SU-DHL-6 (cell line): ENCODE measurements around the gene HELZ2.

ENCODE experiments used
- H2AFZ ChIP-seq: fragments of 200-600 bp; sonication (generic); 2 replicates; pipeline ENCODE4 v1.6.1; 2014; ENCODE audit warnings: low read depth, mild to moderate bottlenecking, moderate library complexity, mixed read lengths, antibody characterized with exemption, low read length; ENCODE audit not compliant: severe bottlenecking
- H3F3A ChIP-seq: fragments of 200-600 bp; shearing (Covaris generic); 2 replicates; pipeline ENCODE4 v1.6.0; 2016; ENCODE audit warnings: antibody characterized with exemption, mild to moderate bottlenecking; ENCODE audit not compliant: insufficient read depth
- H3K27ac ChIP-seq: fragments of 200-600 bp; sonication (generic); 2 replicates; pipeline ENCODE4 v1.5.1; 2016; ENCODE audit warnings: low read depth, mild to moderate bottlenecking, low read length, moderate library complexity, mixed read lengths
- H3K27me3 ChIP-seq: fragments of 200-600 bp; sonication (generic), shearing (Covaris generic); 2 replicates; pipeline ENCODE4 v1.6.0; 2014; ENCODE audit warnings: mild to moderate bottlenecking, low read length
- H3K36me3 ChIP-seq: fragments of 200-600 bp; sonication (generic); 2 replicates; pipeline ENCODE4 v1.6.1; 2014; ENCODE audit warnings: mild to moderate bottlenecking, low read length, mixed read lengths
- H3K4me2 ChIP-seq: fragments of 300-600, 200-600 bp; shearing (Covaris generic), sonication (generic); 2 replicates; pipeline ENCODE4 v1.6.0; 2014; ENCODE audit warnings: low read length, low read depth, mild to moderate bottlenecking; ENCODE audit not compliant: poor library complexity, severe bottlenecking
- H3K4me3 ChIP-seq: fragments of 200-600 bp; sonication (generic); 2 replicates; pipeline ENCODE4 v1.5.1; 2014; ENCODE audit warnings: antibody characterized with exemption, low read length, mild to moderate bottlenecking, mixed read lengths; ENCODE audit not compliant: insufficient read depth, poor library complexity, severe bottlenecking
- H3K79me2 ChIP-seq: fragments of 200-600 bp; sonication (generic); 2 replicates; pipeline ENCODE4 v1.6.1; 2014; ENCODE audit warnings: mild to moderate bottlenecking, low read length, moderate library complexity; ENCODE audit not compliant: insufficient read depth
- H3K9ac ChIP-seq: fragments of 200-600 bp; sonication (generic); 2 replicates; pipeline ENCODE4 v1.7.0; 2014; ENCODE audit warnings: mild to moderate bottlenecking, low read length
- H3K9me2 ChIP-seq: fragments of 200-600 bp; sonication (generic); replicated peaks from 2 replicates; pipeline ENCODE4 v1.6.1; 2014; ENCODE audit warnings: low read length; ENCODE audit not compliant: insufficient read depth
- H3K9me3 ChIP-seq: fragments of 200-600 bp; sonication (generic); 2 replicates; pipeline ENCODE4 v1.6.1; 2014; ENCODE audit warnings: low read length, mixed read lengths; ENCODE audit not compliant: insufficient read depth
- H4K20me1 ChIP-seq: fragments of 200-600 bp; sonication (generic); 2 replicates; pipeline ENCODE4 v1.6.1; 2014; ENCODE audit warnings: low read depth, mild to moderate bottlenecking, antibody characterized with exemption, low read length, moderate library complexity, mixed read lengths
- CTCF ChIP-seq: fragments of 200-600 bp; sonication (generic); IDR thresholded peaks from one replicate; pipeline ENCODE4 v1.5.1; 2017; ENCODE audit warnings: antibody characterized with exemption, mild to moderate bottlenecking, low read length, moderate library complexity; ENCODE audit not compliant: insufficient read depth, poor library complexity, severe bottlenecking
- EZH2phosphoT487 ChIP-seq: fragments of 200-600 bp; sonication (generic), shearing (Covaris generic); conservative IDR thresholded peaks from 2 replicates; pipeline ENCODE4 v1.6.1; 2018; ENCODE audit warnings: mild to moderate bottlenecking, antibody characterized with exemption, low read length, moderate library complexity, mixed read lengths

The HELZ2 gene

GRCh38 chr20:63540417-63541186, 33.4 kb downstream of the HELZ2 start:
- H3K79me2 ChIP-seq = no peaks in the 10 kb centered on the region
- no peak overlapping the region for H3K9ac ChIP-seq
- no peaks in the 10 kb centered on the region for H3K36me3 ChIP-seq
- H3K9me2 ChIP-seq = no peaks in the 10 kb centered on the region
- H3K27me3 ChIP-seq = no peaks in the 10 kb centered on the region
- H3K9me3 ChIP-seq = no peaks in the 10 kb centered on the region
- no peak overlapping the region for H3K27ac ChIP-seq
- no peaks in the 10 kb centered on the region for H4K20me1 ChIP-seq
- TF ChIP-seq EZH2phosphoT487 (no peak), CTCF (no peak)
- H3K4me2 ChIP-seq = no peak overlapping the region
- no peak overlapping the region for H2AFZ ChIP-seq
- no peaks in the 10 kb centered on the region for H3F3A ChIP-seq
- no peak overlapping the region for H3K4me3 ChIP-seq

- Histone ChIP-seq H3K9me2 (no peaks in the 10 kb centered on the region), H3K27ac (no peak overlapping the region), H4K20me1 (no peaks in the 10 kb centered on the region), H2AFZ (no peak overlapping the region), H3K4me2 (no peak overlapping the region), H3K27me3 (no peaks in the 10 kb centered on the region), H3K36me3 (no peaks in the 10 kb centered on the region), H3K4me3 (no peak overlapping the region), H3F3A (no peaks in the 10 kb centered on the region), H3K9me3 (no peaks in the 10 kb centered on the region), H3K9ac (no peak overlapping the region), H3K79me2 (no peaks in the 10 kb centered on the region)
- TF ChIP-seq CTCF (no peak), EZH2phosphoT487 (no peak)
Measured at GRCh38 chr20:63539441-63540370, 34.3 kb downstream of the HELZ2 start.

GRCh38 chr20:63539092-63539430, 35.0 kb downstream of the HELZ2 start:
- H3K9ac ChIP-seq = no peak overlapping the region
- no peak overlapping the region for H3K4me3 ChIP-seq
- no peaks in the 10 kb centered on the region for H3K79me2 ChIP-seq
- H3K27ac ChIP-seq = no peak overlapping the region
- H3K27me3 ChIP-seq = no peaks in the 10 kb centered on the region
- H3K9me3 ChIP-seq = no peaks in the 10 kb centered on the region
- H4K20me1 ChIP-seq = no peaks in the 10 kb centered on the region
- no peak overlapping the region for H2AFZ ChIP-seq
- TF ChIP-seq EZH2phosphoT487 = no peak
- no peak for TF ChIP-seq CTCF
- H3K4me2 ChIP-seq = no peak overlapping the region
- H3K9me2 ChIP-seq = no peaks in the 10 kb centered on the region
- H3F3A ChIP-seq = no peaks in the 10 kb centered on the region
- H3K36me3 ChIP-seq = no peaks in the 10 kb centered on the region
